ENCODE data around the gene TRMU. TPM values are rescaled to one million over a fixed set of nuclear protein-coding genes. Genes with fewer than 3 reads are reported as not detected.

TRMU gene
- total and polyA plus RNA-seq, 2 of the 4 experiments (the other 2 are of a cell fraction) = 19.0 to 36.4 TPM

GRCh38 chr22:46364341-46365165, 29.0 kb downstream of the TRMU start:
- no peak overlapping the region for H3K27ac ChIP-seq (ENCODE audit: insufficient read depth, low read length)
- BruUV-seq (replicated peaks) = no TSS peak
- 80% methylated on average over 10 of the region's 26 CpGs; no CpG with 5 or more reads in 1 of the 2 experiments for WGBS, 2 experiments (ENCODE audit: extremely low coverage in 2 of 2, insufficient read length in 1 of 2)
- TF ChIP-seq USF2 (IDR thresholded peaks at IDR 0.05; ENCODE audit: low read depth, low read length) (no peak), MXI1 (IDR thresholded peaks at IDR 0.05; ENCODE audit: borderline replicate concordance, low read depth, low read length) (no peak), CTCF (conservative IDR thresholded peaks at IDR 0.05; ENCODE audit: low read depth, low read length) (no peak), RFX5 (IDR thresholded peaks at IDR 0.05; ENCODE audit: low read depth, low read length) (no peak), BHLHE40 (IDR thresholded peaks at IDR 0.05; ENCODE audit: low read depth, low read length) (no peak), MAZ (IDR thresholded peaks at IDR 0.05; ENCODE audit: borderline replicate concordance, low read depth, low read length) (no peak), MAFK (IDR thresholded peaks at IDR 0.05; ENCODE audit: low read depth, low read length) (no peak), CEBPB (IDR thresholded peaks at IDR 0.05; ENCODE audit: low read depth, low read length) (no peak), NFE2L2 (IDR thresholded peaks at IDR 0.05; ENCODE audit: low read depth, low read length) (no peak), RCOR1 (IDR thresholded peaks at IDR 0.05; ENCODE audit: insufficient replicate concordance, low read length) (no peak), FOS (IDR thresholded peaks at IDR 0.05; ENCODE audit: low read depth, low read length) (no peak), SMC3 (IDR thresholded peaks at IDR 0.05; ENCODE audit: low read depth, low read length) (no peak), RAD21 (IDR thresholded peaks at IDR 0.05; ENCODE audit: low read length) (no peak), POLR2A (IDR thresholded peaks at IDR 0.05; ENCODE audit: low read depth, low read length) (no peak), ELK1 (IDR thresholded peaks at IDR 0.05; ENCODE audit: borderline replicate concordance, low read depth, low read length) (no peak)

More at GRCh38 chr22:46364341-46365165, 29.0 kb downstream of the TRMU start:
- Histone ChIP-seq H4K5ac (ENCODE audit: low read depth, low read length) (no peak overlapping the region), H3K18ac (ENCODE audit: low read depth, low read length) (no peak overlapping the region), H3K4me3 (ENCODE audit: insufficient read depth, low read depth, low read length) (no peak overlapping the region), H2AK9ac (replicated peaks; ENCODE audit: low read depth, low read length, poor library complexity) (peak overlapping the region; percentile 78), H3K23ac (ENCODE audit: low read depth, low read length) (no peak overlapping the region), H2BK20ac (ENCODE audit: low read depth, low read length) (no peak overlapping the region), H2BK15ac (ENCODE audit: low read depth, low read length) (no peak overlapping the region), H3K79me1 (ENCODE audit: low read depth in 1 of 2, low read length in 2 of 2) (no peaks in the 10 kb centered on the region), H3K9me3 (ENCODE audit: control insufficient read depth, insufficient read depth, low read length) (no peaks in the 10 kb centered on the region), H3K56ac (ENCODE audit: extremely low read depth, insufficient read depth, low read length) (no peak overlapping the region), H3K36me3 (ENCODE audit: control insufficient read depth, insufficient read depth, low read length) (no peaks in the 10 kb centered on the region), H2BK120ac (ENCODE audit: low read depth, low read length) (no peak overlapping the region), H3K4me1 (ENCODE audit: control insufficient read depth, insufficient read depth, low read length) (no peaks in the 10 kb centered on the region), H2BK5ac (ENCODE audit: low read depth, low read length, poor library complexity, severe bottlenecking) (no peak overlapping the region), H2AFZ (replicated peaks; ENCODE audit: low read length, poor library complexity) (no peak overlapping the region), H3K27me3 (ENCODE audit: control insufficient read depth, insufficient read depth, low read length) (peaks cover 7% of the 10 kb centered on the region; the same call in 1 of the 2 replicates), H3K4ac (ENCODE audit: low read depth, low read length) (no peak overlapping the region), H2AK5ac (ENCODE audit: low read depth, low read length) (no peak overlapping the region), H4K91ac (ENCODE audit: insufficient read depth, low read depth, low read length) (no peak overlapping the region), H3K14ac (replicated peaks; ENCODE audit: low read depth, low read length) (no peak overlapping the region), H4K20me1 (ENCODE audit: insufficient read depth, low read length) (no peaks in the 10 kb centered on the region), H3K4me2 (ENCODE audit: low read depth, low read length) (no peak overlapping the region), H3K9ac (ENCODE audit: low read depth, low read length) (no peak overlapping the region), H4K8ac (ENCODE audit: low read depth in 2 of 2, low read length in 2 of 2) (no peak overlapping the region), H3K9me1 (ENCODE audit: insufficient read depth, low read length) (no peaks in the 10 kb centered on the region)
- POLR2A ChIA-PET (ENCODE audit: unreplicated experiment) = no interaction called here
- ATAC-seq (ENCODE audit: low read depth) (no peak), DNase-seq (no peak)
- intact Hi-C loops (cut with micrococcal nuclease) = no loop called here
- CTCF ChIA-PET = no interaction called here
- in situ Hi-C loops (cut with MboI; ENCODE audit: low sequenced_read_pairs) = loop anchor here (5.0 kb wide), 1 partner anchor 178 kb away; no protein-coding TSS in a partner anchor
- dilution Hi-C loops (cut with HindIII; ENCODE audit: low sequenced_read_pairs, unreplicated experiment) = no loop called here
